Testis (tissue), 2 donors: ENCODE data around the gene ANKRD60.

Experiments used
- CTCF ChIP-seq, 3 experiments: fragments of 450-650 bp in 2 of 3; fragments of 200-600 bp in 1 of 3; sonication (generic) in 1 of 3; IDR thresholded peaks; one replicate each; pipeline ENCODE4 v1.5.1; 2016 to 2019; ENCODE audit warnings: antibody characterized with exemption in 3 of 3, mild to moderate bottlenecking in 2 of 3, moderate library complexity in 1 of 3
- POLR2A ChIP-seq: fragments of 450-650 bp; IDR thresholded peaks from one replicate; pipeline ENCODE4 v1.6.1; 2017; ENCODE audit warnings: antibody characterized with exemption, mild to moderate bottlenecking, moderate library complexity

DNA sequence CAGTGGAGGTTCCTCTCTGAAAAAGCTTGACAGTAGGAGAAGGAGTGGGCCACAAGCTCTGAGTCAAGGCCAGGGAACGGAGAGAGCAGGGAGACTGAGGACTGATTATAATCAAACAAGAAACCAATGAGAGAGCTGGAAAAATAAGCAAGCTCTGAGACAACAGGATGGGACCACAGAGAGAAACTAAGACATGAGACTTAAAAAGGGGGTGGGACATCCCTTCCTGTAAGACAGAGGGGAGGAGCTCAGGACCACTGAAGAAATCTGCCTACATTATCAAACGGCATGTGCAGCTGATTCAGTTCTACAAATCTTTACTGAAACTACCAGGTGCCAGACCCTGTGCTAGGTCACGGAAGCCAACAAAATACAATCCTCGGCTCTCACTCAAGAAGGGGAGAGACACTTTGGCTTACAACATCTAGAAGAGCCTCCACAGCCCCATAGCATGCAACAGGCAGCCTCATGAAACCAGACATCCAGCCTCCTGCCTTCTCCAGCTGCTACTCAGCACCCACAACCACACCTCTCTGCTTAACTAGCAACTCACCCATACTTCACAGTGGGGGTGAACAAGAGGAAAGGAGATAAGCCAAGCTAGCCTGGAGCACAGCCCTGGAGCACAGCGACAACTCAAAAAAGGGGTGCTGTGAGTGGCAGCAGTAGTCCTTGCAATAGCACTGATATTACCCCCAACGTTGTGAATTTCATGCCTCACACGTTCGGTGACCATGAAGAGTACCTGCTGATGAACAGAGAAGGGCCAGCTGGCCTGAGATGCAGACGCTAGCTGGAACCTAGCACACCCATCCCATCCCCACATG, 39.1 kb upstream of the ANKRD60 start:
- no peak for TF ChIP-seq POLR2A
- no peak for TF ChIP-seq CTCF (IDR thresholded peaks at IDR 0.05)
